GM19452 (cell line): ENCODE data around the gene FGD3.
"Not testable (repeated sequence)": the region's sequence is repeated elsewhere in the genome, so short reads cannot be mapped to it uniquely, and the experiment has no call there.

Experiments
- ATAC-seq: cut with Tn5 transposase; IDR thresholded peaks from one replicate; pipeline ENCODE4 v1.9.1; 2021; ENCODE audit not compliant: unreplicated experiment

Gene FGD3

DNA sequence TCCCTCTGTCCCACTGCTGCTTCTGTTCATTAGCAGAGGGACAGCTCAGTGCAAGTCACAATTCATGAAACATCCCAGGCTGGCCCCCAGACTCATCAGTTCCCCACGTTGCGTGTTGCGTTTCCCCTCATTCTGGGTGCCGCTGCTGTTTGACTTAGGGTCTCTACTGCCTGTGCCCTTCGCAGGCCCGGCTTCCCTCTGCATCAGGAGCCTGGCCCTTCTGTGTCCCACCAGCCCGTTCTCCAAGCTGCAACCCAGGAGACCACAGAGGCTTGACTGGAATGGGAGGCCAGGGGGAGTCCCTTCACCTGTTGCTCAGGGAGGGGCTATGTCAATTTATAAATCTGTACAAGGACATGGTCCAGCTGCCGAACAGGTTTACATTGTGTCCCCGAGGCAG lies 57.2 kb downstream of the FGD3 start:
- no peak for ATAC-seq

DNA sequence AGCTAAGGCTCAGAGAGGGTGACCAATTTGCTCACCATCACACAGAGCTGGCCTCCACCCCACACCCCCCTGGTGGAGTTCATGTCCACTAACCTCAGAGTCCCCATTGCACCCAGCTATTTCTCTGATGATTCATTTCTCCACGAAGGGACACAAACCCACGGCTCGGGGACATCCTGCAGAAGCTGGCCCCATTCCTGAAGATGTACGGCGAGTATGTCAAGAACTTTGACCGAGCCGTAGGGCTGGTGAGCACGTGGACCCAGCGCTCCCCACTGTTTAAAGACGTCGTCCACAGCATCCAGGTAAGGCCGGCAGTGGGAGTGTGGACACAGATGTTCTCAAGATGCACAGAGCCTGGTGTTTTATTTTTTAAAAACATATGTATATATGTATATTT lies 58.6 kb downstream of the FGD3 start:
- no peak for ATAC-seq

DNA sequence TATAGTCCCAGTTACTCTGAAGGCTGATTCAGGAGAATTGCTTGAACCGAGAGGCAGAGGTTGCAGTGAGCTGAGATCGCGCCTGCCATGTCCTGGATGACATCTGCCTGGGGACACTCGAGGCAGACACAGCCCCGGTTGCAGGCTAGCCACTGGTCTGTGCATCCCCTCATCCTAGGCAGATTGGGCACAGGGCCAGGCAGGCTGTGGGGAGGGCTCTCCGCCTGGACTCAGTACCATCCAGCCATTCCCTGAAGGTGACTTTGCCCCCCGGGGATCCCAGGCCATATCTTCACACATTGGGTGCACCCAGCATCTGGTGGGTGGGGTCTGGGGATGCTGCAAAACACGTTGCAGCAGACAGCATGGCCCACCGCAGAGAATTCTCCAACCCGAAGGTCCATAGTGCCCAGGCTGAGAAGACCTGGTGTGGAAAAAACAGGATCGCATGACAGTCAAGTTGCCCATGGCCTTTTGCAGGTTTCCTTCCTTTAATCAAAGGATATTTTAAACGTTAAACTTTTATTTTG lies 60.3 kb downstream of the FGD3 start:
- no peak for ATAC-seq

DNA sequence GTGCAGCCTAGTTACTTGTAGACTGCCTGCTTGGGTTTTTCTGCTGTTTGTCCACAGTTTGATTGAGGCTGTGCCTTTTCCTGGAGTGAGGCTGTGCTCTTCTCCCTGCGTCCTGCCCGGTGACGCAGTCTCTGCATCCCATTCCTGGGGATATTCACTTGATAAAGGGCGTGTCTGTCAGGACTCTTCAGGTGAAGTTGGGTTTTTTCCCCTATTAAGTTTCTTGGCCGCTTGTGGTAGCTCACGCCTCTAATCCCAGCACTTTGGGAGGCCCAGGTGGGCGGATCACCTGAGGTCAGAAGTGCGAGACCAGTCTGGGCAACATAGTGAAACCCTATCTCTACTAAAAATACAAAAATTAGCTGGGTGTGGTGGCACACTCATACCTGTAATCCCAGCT lies 61.1 kb downstream of the FGD3 start:
- ATAC-seq, result no peak

DNA sequence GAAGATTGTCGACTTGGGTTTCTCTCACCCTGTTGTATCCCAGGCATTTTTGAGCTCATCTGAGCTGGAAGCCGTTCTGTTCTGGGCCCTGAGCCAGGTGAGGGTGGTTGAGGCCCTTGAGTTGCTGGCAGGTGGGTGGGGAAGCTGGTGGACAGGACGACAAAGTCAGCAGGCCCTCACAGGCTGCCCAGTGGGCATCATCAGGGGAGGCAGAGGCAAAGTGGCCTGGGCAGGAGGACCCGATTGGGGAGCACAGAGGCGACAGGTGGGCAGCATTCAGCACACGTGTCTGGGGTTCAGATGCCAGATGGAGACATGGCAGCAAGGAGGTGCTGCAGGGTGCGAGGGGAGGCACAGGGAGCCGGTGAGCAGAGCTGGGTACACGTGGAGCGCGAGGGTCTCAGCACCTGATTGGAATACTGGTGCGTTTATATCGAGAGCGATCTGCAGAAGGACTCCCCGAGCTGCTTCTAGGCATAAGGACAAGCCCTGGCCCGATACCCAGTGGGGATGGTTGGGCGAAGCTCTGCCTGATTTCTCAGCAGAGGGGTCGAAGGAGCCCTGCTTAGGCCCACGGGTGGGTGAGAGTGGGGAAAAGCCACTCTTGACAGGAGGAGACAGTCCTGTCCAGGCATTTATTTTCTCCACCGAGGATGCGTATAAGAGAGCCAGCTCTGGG lies 62.2 kb downstream of the FGD3 start:
- ATAC-seq, result no peak

DNA sequence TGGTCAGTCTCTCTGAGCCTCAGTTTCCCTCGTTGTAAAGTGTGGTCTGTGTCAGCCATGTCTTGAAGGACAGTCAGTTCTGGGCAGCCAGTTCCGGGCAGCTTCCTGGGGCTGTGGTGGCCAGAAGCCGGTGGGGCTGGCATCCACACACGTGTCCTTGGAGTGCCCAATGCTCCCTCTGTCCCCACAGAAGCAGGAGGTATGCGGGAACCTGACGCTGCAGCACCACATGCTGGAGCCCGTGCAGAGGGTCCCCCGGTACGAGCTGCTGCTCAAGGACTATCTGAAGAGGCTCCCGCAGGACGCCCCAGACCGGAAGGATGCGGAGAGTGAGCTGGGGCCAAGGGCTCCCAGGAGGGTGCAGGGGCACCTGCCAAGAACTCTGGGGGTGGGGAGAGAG lies 62.7 kb downstream of the FGD3 start:
- ATAC-seq, result no peak

DNA sequence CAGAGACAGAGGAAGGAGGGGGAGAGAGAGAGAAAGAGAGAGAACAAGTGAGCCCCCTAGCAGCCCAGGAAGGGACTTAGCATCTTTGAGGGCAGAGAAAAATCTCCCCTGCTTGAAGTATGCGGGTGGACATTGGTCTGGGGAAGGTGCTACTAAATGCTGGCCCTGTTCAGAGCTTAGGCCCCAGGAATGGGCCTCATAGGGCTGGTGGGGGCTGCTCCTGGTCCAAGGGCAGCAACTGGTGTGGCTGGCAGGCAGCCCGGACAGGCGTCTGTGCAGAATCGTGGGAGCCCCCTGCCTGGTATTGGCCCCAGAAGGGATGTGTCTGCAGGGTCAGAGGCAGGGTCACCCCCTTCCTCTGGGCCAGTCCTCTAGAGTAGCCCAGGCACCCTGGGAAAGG lies 63.4 kb downstream of the FGD3 start:
- no peak for ATAC-seq

DNA sequence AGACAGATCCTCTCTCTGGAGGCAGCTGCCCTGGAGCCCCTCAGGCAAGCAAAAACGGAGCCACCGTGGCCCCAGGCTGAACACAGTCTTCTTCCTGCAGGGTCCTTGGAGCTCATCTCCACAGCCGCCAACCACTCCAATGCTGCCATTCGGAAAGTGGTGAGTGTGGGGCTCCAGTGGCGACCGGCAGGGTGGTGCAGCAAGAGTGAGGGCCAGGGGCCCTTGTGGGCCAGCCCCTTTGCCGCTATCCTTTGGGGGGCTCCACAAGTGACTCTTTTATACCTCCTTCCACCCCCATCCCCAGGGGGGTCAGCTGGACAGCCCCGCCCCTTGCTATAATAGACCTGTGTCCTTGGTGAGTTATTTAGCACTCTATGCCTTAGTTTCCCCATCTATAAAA lies 63.8 kb downstream of the FGD3 start:
- ATAC-seq, result no peak

DNA sequence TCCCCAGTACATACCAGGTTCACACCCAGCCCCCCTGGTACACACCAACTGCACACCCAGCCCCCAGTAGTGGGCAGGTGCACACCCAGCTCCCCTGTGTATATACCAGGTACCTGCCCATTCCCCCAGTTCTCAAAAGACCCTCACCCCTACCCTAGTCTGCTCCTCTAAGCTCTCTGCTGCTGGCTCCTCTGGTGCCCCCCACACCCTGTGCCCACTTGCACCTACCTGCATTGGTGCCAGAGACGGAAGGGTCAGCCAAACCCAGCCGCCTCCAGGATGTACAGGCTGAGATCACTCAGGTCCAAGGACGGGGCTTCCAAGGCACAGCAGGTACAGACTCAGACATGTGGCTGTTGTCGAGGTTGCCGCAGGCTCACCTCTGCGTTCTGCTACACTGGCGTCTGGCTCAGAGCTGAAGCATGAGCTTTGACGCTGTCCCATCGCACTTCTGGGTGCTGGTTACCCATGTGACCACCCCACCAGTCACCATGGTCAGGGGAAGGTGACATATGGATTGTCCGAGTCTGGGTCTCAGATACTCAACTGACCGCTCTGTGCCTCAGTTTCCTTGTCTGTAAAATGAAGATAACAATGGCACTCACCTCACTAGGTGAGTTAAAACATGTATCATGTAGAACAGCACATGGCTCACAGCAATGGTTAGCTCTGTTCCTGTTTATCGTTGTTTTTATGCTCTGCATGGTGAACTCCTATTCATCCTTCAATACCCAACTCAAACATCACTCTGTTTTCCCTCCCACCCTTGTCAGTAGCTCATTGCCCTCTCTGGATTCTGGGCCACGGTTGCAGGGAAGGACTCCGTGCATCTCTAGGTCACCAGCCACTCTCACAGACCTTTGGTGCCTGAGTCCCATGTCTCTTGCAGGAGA lies 65.9 kb downstream of the FGD3 start:
- ATAC-seq, result no peak

DNA sequence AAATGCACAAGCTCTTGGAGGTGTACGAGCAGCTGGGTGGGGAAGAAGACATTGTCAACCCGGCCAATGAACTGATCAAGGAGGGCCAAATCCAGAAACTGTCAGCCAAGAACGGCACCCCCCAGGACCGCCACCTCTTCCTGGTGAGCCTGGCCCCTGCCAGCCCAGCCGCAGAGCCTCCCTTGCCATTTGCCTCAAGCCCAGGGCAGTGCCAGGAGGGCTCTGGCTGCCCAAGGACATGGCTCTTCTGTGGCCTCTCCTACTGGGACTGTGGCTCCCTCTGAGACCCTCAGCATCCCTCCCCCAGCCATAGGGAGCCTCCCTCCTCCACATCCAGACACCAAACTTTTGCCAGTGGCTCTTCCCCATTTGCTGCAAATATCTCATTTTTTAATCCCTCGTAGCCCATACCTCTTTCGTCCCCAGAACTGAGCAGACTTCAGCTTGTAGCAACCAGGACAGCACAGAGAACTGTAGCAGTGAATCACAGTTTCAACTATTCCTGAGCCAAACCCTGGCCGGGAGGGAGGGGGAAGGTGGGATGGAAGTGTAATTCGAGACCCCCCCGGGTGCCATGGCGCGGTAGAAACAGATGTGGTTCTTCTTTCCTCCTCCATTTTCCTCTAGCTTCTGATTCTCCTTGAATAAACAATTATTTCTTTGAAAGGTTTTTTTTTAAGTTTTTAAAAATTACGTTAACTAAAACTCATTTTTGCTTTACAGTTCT lies 66.7 kb downstream of the FGD3 start:
- ATAC-seq, result no peak

DNA sequence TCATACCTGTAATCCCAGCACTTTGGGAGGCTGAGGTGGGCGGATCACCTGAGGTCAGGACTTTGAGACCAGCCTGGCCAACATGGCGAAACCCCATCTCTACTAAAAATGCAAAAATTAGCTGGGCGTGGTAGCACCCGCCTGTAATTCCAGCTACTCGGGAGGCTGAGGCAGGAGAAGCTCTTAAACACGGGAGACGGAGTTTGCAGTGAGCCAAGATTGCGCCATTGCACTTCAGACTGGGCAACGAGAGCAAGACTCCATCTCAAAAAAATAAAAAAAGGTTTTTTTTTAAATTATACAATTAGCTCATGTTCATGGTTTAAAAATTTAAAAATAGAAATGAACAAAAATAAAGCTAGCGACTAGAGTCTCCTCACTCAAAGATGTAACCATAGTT lies 67.9 kb downstream of the FGD3 start:
- ATAC-seq, result not testable (repeated sequence)

DNA sequence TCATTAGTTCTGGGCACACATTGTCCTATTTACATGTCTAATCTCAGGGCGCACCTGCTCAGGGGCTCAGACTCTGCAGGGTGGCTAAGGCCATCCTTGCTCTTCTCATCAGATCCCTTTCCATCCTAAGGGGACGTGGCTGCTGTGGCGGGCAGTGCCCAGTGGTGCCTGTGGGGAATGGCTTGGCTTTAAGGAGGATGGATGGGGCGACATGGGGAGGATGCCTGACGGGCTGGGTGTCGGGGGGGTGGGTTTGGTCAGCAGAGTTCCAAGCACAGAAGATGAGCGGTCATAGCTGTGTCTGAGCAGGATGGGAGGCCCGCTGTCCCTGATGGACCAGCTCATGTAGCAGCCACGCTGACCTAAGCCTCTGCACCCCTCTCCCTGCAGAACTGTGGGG lies 70.3 kb downstream of the FGD3 start:
- no peak for ATAC-seq

DNA sequence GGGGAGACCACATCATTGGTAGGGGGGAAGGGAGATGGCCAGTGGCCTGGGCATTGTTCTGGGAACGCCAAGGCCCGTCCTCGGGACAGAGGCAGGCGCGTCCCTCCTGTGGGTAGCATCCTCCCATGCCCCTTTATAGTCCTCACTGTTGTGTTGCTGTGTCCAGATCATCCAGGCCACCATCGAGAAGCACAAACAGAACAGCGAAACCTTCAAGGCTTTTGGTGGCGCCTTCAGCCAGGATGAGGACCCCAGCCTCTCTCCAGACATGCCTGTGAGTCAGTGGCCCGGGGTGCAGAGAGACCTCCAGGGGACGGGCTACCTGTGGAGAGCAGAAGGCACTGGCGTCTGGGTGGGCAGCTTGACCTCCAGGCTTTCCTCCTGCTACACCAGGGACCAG lies 72.8 kb downstream of the FGD3 start:
- no peak for ATAC-seq

DNA sequence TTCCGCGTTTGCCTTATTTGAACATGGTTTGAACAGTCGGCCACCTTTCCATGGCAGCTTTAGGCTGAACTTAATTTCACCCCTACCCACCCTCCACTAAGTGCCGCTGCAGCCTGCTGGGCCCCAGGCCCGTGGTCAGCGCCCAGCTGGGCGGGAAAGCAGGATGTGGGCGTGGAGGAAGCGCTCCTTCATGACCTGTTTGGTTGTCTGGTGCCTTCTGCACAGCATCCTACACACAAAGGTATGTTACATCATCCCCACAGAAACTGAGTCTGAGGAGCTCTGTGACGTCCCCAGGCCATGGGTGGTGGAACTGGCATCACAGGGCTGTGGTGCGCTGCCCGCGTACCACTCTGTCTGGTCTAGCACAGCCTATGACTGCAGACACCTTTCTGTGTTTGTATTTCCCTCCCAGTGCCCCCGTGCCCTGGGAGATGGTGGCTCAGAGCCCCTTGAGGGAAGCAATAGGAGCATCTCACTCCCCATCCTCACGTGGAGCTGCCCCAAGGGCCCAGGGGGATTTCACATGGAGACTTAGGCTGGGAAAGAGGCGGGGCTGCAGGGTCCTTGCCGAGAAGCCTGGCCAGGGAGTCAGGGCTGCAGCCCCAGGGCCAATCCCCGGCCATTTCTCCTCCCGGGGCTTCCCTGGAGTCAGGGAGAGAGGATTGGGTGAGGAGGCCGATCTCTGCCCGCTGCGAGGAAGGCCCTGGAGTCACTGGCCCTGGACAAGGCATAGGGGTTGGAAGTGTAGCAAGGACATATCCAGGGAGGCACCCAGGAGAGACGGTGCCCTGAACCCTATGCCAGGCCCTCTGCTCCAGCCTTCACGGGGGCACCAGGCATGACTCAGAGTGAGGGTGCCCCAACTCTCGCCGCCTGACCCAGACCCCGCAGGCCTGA lies 73.7 kb downstream of the FGD3 start:
- ATAC-seq, result no peak

DNA sequence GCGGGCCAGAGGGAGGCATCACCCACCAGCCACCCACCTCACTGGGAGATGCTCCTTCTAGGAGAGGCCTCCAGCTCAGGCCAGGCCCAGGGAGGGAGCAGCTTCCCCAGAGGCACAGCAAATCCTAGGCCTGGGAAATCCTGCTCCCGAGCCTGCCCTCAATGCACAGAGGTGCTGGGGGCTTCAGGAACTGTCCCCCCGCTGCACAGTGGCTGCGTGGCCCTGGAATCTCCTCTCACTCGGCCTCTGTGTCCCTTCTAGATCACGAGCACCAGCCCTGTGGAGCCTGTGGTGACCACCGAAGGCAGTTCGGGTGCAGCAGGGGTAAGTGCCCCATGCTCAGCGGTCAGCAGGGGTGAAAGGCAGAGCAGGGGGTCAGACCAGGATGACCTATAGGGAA lies 74.7 kb downstream of the FGD3 start:
- no peak for ATAC-seq

DNA sequence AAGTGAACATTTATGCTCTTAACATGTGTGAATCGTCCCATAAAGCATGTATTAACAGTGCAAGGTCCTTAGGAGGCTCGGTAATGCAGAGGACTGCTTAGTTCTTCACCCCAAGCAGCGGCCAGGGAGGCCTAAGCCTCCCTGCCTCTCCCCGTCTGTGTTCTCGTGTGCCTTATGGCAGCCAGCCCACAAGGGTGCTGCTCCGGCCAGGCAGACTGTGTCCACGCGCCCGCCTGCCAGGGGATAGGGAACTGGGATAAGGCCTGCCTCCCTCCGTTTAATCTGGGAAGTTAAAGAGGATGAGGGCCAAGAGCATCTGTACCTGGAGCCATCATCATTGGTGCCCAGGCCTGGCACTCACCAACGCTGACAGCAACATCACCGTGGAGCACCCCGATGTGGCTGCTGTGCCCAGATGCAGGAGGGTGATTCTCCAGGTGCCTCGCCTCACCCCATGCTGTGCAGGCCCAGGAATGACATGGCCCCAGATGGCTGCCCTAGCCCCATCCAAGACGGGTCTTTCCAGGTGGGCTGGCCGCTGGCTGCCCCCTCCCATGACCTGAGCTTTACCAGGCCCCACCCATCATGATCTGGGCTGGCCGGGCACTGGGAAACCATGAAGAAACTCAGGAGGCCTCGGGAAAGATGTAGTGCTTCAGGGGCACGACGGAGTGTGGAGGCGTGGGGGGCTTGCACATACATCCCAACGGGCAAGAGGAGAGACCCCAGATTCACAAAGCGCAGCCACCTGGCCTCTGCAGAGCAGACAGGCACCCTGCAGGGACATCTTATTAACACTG lies 75.6 kb downstream of the FGD3 start:
- no peak for ATAC-seq

DNA sequence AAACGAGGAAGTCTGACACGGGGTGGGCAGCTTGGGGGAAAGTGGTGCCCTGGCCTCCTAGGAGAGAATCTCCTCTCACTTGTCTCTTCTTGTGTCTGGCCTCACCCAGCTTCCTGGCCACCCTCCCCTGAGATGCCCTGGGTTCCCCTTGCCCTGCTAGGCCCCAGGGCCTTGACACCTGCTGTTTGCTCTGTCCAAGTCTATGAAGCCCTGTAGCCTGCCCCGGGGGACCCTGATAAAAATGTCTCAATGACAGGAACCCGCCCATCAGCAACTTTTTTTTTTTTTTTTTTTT lies 76.1 kb downstream of the FGD3 start:
- no peak for ATAC-seq

DNA sequence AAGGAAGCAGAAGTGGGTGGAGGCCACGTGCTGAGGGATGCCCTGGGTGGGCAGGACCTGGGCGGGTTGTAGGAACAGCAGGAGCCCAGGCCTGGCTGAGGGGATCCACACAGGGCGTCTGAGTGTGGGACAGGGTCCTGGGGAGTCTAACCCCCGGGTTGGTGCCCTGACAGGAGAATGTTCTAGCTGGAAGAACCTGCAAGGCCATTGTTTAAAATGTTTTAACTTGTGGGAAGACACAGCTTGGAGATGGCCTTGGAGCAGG lies 77.3 kb downstream of the FGD3 start:
- no peak for ATAC-seq

DNA sequence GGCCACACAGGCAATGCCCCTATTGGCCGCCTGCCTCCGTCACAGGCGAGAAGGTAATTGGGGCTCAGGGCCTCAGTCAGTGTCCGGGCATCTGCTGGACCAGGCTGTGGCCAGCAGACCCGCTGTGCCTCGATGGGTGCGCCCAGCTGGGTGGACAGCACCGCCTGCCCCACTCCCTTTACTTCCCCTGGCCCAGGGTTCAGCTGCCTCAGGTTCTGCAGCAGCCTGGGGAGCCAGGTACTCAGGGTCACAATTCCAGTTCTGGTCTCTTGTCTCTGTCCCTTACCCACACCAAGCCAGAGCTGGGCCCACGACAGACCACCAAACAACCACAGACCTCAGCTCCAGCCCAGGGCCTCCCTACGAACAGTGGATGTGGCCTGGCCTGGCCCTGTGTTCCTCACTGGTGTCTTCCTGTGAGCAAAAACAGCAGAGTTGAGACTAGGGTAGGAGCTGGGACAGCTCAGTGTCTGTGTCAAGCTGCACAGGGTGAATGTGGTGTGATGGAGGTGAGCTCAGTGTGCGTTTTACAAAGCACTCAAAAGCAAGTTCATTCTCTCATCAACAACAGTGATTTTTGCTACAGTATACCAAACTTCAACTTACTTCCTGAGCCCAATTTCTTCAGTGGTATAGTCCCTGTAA lies 77.8 kb downstream of the FGD3 start:
- no peak for ATAC-seq

DNA sequence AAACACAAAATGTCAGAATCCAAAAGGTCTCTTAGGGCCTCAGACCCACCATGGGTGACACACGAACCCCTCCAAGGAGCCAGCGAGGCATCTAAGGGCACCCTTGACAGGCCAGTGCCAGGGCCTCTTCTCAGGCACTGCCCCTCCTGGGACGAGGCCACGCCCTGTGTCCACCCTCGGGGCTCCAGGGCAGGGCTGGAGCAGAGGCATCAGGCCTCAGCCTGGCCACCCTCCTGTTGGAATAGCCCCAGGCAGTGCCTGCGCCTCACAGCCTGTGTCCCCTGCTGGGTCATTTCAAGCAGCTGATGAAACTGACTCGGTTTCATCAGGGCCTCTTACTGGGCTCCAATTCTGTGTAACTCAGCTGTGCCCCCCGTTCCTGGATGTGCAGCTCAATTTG lies 78.4 kb downstream of the FGD3 start:
- ATAC-seq, result no peak
